ENCODE results near the gene CCL11. TPM values are rescaled to one million over a fixed set of nuclear protein-coding genes. Genes with fewer than 3 reads are reported as not detected.

CCL11 gene
- total RNA-seq, 1 donor from 2014 or later = not detected

- Mint-ChIP-seq H3K4me3 (ENCODE audit: unreplicated experiment) (no peak overlapping the region), H3K27me3 (ENCODE audit: unreplicated experiment) (no peaks in the 10 kb centered on the region), H3K27ac (ENCODE audit: unreplicated experiment) (no peak overlapping the region), H3K4me1 (ENCODE audit: unreplicated experiment) (peaks cover 46% of the 10 kb centered on the region), H3K9me3 (ENCODE audit: unreplicated experiment) (no peaks in the 10 kb centered on the region), H3K36me3 (ENCODE audit: unreplicated experiment) (no peaks in the 10 kb centered on the region)
- DNase-seq (ENCODE audit: extremely low spot score, unreplicated experiment) = no peak
- TF ChIP-seq, protein P1, sequence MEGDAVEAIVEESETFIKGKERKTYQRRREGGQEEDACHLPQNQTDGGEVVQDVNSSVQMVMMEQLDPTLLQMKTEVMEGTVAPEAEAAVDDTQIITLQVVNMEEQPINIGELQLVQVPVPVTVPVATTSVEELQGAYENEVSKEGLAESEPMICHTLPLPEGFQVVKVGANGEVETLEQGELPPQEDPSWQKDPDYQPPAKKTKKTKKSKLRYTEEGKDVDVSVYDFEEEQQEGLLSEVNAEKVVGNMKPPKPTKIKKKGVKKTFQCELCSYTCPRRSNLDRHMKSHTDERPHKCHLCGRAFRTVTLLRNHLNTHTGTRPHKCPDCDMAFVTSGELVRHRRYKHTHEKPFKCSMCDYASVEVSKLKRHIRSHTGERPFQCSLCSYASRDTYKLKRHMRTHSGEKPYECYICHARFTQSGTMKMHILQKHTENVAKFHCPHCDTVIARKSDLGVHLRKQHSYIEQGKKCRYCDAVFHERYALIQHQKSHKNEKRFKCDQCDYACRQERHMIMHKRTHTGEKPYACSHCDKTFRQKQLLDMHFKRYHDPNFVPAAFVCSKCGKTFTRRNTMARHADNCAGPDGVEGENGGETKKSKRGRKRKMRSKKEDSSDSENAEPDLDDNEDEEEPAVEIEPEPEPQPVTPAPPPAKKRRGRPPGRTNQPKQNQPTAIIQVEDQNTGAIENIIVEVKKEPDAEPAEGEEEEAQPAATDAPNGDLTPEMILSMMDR (IDR thresholded peaks at IDR 0.05) = no peak
Measured at GRCh38 chr17:34243364-34244320, 41.9 kb upstream of the CCL11 start.

GRCh38 chr17:34245351-34245905 is 40.1 kb upstream of the CCL11 start:
- peaks cover 46% of the 10 kb centered on the region for H3K4me1 Mint-ChIP-seq (ENCODE audit: unreplicated experiment)
- no peak for DNase-seq (ENCODE audit: extremely low spot score, unreplicated experiment)
- H3K27ac Mint-ChIP-seq (ENCODE audit: unreplicated experiment) = no peak overlapping the region
- no peaks in the 10 kb centered on the region for H3K9me3 Mint-ChIP-seq (ENCODE audit: unreplicated experiment)
- H3K36me3 Mint-ChIP-seq (ENCODE audit: unreplicated experiment) = no peaks in the 10 kb centered on the region
- TF ChIP-seq, protein P1 (IDR thresholded peaks at IDR 0.05) = no peak
- H3K4me3 Mint-ChIP-seq (ENCODE audit: unreplicated experiment) = no peak overlapping the region
- H3K27me3 Mint-ChIP-seq (ENCODE audit: unreplicated experiment) = no peaks in the 10 kb centered on the region

DNA sequence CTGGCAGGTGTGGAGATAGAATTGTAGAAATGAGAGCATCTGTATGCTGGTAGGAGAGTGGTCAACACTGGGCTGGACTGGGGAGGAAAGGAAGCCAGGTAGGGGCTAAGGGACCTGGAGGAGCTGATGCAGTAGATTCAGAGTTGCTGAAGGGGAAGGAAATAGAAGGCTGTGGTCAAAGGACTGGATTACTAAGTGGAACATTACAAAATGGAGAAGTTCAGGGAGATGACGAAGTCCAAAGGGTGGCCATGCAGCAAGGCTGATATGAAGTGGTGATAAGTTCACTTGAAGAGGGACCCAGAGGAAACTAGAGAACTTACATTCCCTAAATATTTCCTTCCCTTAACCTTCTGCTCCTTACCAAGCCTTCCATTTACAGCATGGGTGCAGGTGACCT is 39.1 kb upstream of the CCL11 start:
- Mint-ChIP-seq H3K27me3 (ENCODE audit: unreplicated experiment) (no peaks in the 10 kb centered on the region), H3K27ac (ENCODE audit: unreplicated experiment) (no peak overlapping the region), H3K4me1 (ENCODE audit: unreplicated experiment) (peaks cover 47% of the 10 kb centered on the region), H3K9me3 (ENCODE audit: unreplicated experiment) (no peaks in the 10 kb centered on the region), H3K36me3 (ENCODE audit: unreplicated experiment) (no peaks in the 10 kb centered on the region), H3K4me3 (ENCODE audit: unreplicated experiment) (no peak overlapping the region)
- TF ChIP-seq, protein P1 (IDR thresholded peaks at IDR 0.05) = no peak
- no peak for DNase-seq (ENCODE audit: extremely low spot score, unreplicated experiment)

DNA sequence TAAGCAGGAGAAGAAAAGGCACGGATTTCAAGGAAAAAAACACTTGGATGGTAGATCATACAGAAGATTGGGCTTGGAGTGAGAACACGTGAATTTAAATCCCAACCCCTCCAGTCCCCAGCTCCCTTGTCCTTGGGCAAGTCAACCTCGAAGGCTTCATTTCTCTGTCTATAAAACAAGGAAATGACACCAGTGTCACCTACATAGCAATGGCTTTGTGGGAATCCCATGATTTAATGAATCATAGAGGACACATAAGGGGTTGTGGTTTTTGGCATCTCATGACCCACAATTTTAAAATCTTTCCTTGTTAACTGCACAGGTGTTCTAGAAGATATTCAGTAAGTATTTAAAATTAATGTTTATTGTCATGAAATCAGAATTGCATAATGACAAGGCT is 38.7 kb upstream of the CCL11 start:
- Mint-ChIP-seq H3K9me3 (ENCODE audit: unreplicated experiment) (no peaks in the 10 kb centered on the region), H3K4me1 (ENCODE audit: unreplicated experiment) (peaks cover 49% of the 10 kb centered on the region), H3K4me3 (ENCODE audit: unreplicated experiment) (no peak overlapping the region), H3K27ac (ENCODE audit: unreplicated experiment) (no peak overlapping the region), H3K27me3 (ENCODE audit: unreplicated experiment) (no peaks in the 10 kb centered on the region), H3K36me3 (ENCODE audit: unreplicated experiment) (no peaks in the 10 kb centered on the region)
- TF ChIP-seq, protein P1 (IDR thresholded peaks at IDR 0.05) = no peak
- DNase-seq (ENCODE audit: extremely low spot score, unreplicated experiment) = no peak

- Mint-ChIP-seq H3K27me3 (ENCODE audit: unreplicated experiment) (no peaks in the 10 kb centered on the region), H3K4me3 (ENCODE audit: unreplicated experiment) (no peak overlapping the region), H3K36me3 (ENCODE audit: unreplicated experiment) (no peaks in the 10 kb centered on the region), H3K9me3 (ENCODE audit: unreplicated experiment) (no peaks in the 10 kb centered on the region), H3K4me1 (ENCODE audit: unreplicated experiment) (peaks cover 61% of the 10 kb centered on the region), H3K27ac (ENCODE audit: unreplicated experiment) (peak overlapping the region; percentile 85)
- DNase-seq (ENCODE audit: extremely low spot score, unreplicated experiment) = no peak
- TF ChIP-seq, protein P1 (IDR thresholded peaks at IDR 0.05) = no peak
Measured at GRCh38 chr17:34248511-34249024, 37.0 kb upstream of the CCL11 start.
